22Rv1 (cell line): ENCODE measurements around the gene DENND2D.
A peak's percentile ranks its signal among the peaks of the same experiment; 100 is the strongest.

Experiments
- H3K27ac ChIP-seq: fragments of 450-650 bp; 2 replicates; pipeline ENCODE4 v1.5.1; 2017
- ZFX ChIP-seq: fragments of 450-650 bp; IDR thresholded peaks from 2 replicates; pipeline ENCODE4 v1.6.1; 2017; ENCODE audit warnings: antibody characterized with exemption, borderline replicate concordance
- TF ChIP-seq, protein P1 (sequence below): fragments of 450-650 bp; IDR thresholded peaks from 2 replicates; pipeline ENCODE4 v1.5.1; 2017; ENCODE audit warnings: mild to moderate bottlenecking

Gene DENND2D

DNA sequence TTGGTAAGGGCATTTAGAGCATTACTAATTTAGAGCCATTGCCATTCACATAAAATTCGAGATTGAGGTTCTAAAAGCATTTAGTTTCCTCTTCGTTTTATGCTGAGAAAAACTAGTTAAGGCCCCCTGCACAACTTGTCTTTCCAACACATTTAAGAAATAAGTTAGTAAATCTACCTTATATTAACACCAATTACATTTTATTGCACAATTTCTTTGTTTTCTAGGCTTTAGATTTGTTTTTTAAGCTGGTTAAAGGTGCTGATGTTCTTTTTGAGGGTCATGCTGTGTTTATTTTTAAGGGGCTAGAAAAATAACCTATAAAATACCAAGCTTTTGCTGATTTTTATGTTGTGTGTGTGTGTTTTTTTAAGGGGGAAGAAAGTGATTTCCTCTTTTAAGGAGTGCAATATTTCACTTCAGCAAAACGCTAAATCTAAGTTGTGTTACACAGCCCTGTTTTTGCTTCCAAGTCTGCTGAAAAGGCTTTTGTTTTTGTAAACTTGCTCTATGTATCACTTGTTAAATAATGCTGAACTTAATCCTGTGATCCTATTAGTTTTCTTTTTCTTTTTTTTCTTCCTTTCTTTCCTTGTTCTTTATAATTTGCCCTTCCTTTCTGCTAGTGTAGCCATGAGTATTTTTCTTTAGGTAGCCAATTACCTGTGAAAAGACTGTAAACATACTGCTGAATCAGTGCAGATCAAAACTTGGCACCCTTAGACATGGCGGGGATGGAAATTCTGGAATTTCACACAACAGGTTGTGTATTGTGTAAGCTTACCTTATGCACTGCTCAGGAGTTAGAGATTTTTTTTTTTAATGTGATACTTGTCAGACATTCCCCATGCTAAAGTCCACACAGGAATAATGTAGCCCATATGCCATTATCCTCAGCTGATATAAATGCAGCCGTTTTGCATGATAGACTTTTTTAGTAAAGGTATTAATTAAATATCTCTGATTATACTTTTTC, 58.9 kb downstream of the DENND2D start:
- TF ChIP-seq, protein P1, sequence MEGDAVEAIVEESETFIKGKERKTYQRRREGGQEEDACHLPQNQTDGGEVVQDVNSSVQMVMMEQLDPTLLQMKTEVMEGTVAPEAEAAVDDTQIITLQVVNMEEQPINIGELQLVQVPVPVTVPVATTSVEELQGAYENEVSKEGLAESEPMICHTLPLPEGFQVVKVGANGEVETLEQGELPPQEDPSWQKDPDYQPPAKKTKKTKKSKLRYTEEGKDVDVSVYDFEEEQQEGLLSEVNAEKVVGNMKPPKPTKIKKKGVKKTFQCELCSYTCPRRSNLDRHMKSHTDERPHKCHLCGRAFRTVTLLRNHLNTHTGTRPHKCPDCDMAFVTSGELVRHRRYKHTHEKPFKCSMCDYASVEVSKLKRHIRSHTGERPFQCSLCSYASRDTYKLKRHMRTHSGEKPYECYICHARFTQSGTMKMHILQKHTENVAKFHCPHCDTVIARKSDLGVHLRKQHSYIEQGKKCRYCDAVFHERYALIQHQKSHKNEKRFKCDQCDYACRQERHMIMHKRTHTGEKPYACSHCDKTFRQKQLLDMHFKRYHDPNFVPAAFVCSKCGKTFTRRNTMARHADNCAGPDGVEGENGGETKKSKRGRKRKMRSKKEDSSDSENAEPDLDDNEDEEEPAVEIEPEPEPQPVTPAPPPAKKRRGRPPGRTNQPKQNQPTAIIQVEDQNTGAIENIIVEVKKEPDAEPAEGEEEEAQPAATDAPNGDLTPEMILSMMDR = no peak
- no peak for TF ChIP-seq ZFX
- H3K27ac ChIP-seq = no peak overlapping the region

DNA sequence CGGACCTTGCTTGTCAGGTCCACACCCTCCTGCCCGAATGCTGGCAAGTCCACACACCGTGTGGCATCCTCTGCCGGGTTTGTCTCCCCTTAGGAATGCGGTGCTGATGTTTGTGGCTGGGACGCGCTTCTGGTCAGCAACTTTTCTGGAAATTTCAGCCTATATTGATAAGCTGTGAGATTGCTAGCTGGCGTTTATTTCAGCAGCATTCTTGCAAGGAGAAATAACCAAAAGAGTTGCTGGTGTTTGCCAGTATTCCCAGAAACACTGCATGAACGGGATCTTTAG, 59.8 kb downstream of the DENND2D start:
- TF ChIP-seq, protein P1 = no peak
- no peak for TF ChIP-seq ZFX
- H3K27ac ChIP-seq = peak overlapping the region; percentile 84

DNA sequence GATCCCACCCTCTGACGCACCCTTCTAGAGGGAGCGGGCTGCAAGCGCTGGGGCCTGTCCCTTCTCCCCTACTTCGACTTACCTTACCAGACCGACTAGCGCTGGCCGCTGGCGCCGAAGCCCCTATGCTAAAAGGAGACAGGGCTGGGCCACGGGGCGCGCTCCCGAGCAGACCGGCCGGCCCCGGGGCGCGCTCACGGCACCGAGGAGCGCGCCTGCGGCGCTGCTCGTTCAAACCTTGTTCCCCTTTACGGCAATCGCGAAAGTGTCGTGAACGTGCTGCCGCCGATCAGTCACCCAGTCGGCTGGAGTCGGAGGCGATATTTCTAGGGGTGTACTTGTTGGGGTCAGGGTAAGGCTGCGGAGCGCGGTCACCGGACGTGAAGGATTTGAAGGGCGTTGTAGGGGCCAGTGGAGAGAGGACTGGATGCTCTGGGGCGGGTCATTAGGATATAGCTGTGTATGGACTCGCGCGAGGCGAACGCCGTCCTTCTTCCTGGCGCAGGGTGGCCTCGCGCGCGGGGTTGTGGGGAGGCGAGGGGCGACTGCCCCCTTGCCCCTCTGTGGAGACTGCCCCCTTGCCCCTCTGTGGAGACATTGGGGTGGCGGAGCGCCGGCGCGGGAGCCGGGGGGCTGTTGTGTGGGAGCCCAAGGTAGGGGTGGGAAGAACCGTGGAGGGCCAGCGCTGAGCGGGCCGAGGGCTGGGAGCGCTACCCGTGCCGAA, 60.3 kb downstream of the DENND2D start, which contains the start of the genes CEPT1 and DRAM2:
Gene CEPT1, plus strand, starts transcription at position 268 of the 724 bp plus-strand sequence. CDS start 7,492 bp downstream, outside the sequence.
Gene DRAM2, minus strand, starts transcription at position 138 of the 724 bp plus-strand sequence. CDS start 8,539 bp downstream, outside the sequence.
- peak within 1 kb of the TSS; percentile 84 for H3K27ac ChIP-seq
- TF ChIP-seq, protein P1 = no peak
- TF ChIP-seq ZFX = no peak

DNA sequence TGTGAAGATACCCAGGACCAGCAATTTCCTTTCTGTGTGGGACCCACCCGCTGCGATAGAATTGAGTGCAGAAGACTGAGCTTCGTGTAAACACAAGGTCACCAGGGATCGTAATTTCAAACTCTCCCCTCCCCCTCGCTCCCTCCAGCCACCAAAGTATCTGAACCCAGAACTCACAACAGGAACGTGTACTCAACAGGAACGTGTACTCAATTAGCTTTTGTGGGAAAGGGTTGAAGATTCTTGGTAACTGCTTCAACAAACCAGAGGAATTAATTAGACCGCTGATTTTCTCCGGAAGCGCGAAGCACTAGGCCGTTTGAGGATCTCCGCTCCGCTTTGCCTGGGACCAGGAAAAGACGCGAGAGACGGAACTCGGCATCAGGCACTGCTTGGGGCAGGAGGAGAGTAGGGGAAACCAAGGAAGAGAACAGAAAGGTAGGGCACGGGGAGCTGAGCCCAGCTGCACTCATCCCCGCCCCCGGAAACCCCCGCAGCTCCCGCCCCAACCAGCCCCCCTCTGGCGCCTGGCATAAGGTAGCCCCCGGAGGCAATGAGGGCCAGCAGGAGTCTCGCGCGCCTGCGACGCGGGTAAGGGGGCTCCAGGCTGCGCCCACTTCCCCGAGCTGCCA, 61.0 kb downstream of the DENND2D start:
- no peak for TF ChIP-seq ZFX
- TF ChIP-seq, protein P1 = no peak

More for the DNA sequence above, 61.0 kb downstream of the DENND2D start:
- H3K27ac ChIP-seq = peak overlapping the region; percentile 84
